Muscle of back (tissue), 13 donors: Measurements from ENCODE around the gene TNFSF15. TPM values are rescaled to one million over a fixed set of nuclear protein-coding genes. Genes with fewer than 3 reads are reported as not detected.

Experiments
- DNase-seq, 3 donors: peaks; one replicate each; pipeline versions ENCODE4 v3.0.0 to v3.0.0-alpha.2; 2013
- long read RNA-seq, 9 donors: transcript quantifications; one replicate each; lab custom pipeline, GENCODE V29; 2026
- polyA plus RNA-seq, 10 donors: library from polyadenylated mRNA; unstranded; fragments of 120-200 nt; gene quantifications; one replicate each; pipeline ENCODE4 v1.2.1, GENCODE V29; 2013; ENCODE audit not compliant: insufficient read length in 10 of 10

Gene TNFSF15
- under 1 TPM; 0.11 to 0.39 (median 0.17) TPM for polyA plus RNA-seq
- long read RNA-seq, donor 1: 0 reads
- long read RNA-seq, donor 2: 0 reads
- long read RNA-seq, donor 3: 0 reads
- long read RNA-seq, donor 4: 0 reads
- long read RNA-seq, donor 5: 0 reads
- long read RNA-seq, donor 6: 0 reads
- long read RNA-seq, donor 7: 0 reads
- long read RNA-seq, donor 8: 0 reads
- long read RNA-seq, donor 9: 0 reads

- DNase-seq: peak in 2 of 3 donors; percentile 37 to 56
Observed at GRCh38 chr9:114805670-114806525, at the start of gene TNFSF15. TSS of gene TNFSF15 (minus strand) at chr9:114806039. CDS start at chr9:114806012, 27 bp downstream.

- DNase-seq: no peak
Observed at GRCh38 chr9:114855488-114855887, 49.6 kb upstream of the TNFSF15 start.

GRCh38 chr9:114854736-114855355 lies 49.0 kb upstream of the TNFSF15 start:
- DNase-seq: no peak

- no peak for DNase-seq
Observed at GRCh38 chr9:114853071-114853855, 47.4 kb upstream of the TNFSF15 start.

- DNase-seq: peak; percentile 14 to 74 (median 52)
Observed at GRCh38 chr9:114852050-114852594, 46.3 kb upstream of the TNFSF15 start.

- DNase-seq: no peak
Observed at GRCh38 chr9:114851306-114851705, 45.5 kb upstream of the TNFSF15 start.

GRCh38 chr9:114850871-114851270 lies 45.0 kb upstream of the TNFSF15 start:
- DNase-seq: no peak

GRCh38 chr9:114849450-114849849 lies 43.6 kb upstream of the TNFSF15 start:
- DNase-seq: peak in 2 of 3 donors; percentile 39 to 58

GRCh38 chr9:114847492-114848417 lies 41.9 kb upstream of the TNFSF15 start:
- DNase-seq: no peak

GRCh38 chr9:114845373-114845772 lies 39.5 kb upstream of the TNFSF15 start:
- no peak for DNase-seq

- DNase-seq: no peak
Observed at GRCh38 chr9:114844766-114845165, 38.9 kb upstream of the TNFSF15 start.

- DNase-seq: no peak
Observed at GRCh38 chr9:114837923-114838322, 32.1 kb upstream of the TNFSF15 start.

GRCh38 chr9:114836769-114837168 lies 30.9 kb upstream of the TNFSF15 start:
- DNase-seq: no peak

- no peak for DNase-seq
Observed at GRCh38 chr9:114834386-114834785, 28.5 kb upstream of the TNFSF15 start.

- DNase-seq: no peak
Observed at GRCh38 chr9:114830546-114830945, 24.7 kb upstream of the TNFSF15 start.

- DNase-seq: no peak
Observed at GRCh38 chr9:114829574-114830440, 24.0 kb upstream of the TNFSF15 start.

GRCh38 chr9:114828303-114828650 lies 22.4 kb upstream of the TNFSF15 start:
- DNase-seq: no peak

GRCh38 chr9:114827641-114828302 lies 21.9 kb upstream of the TNFSF15 start:
- no peak for DNase-seq

- no peak for DNase-seq
Observed at GRCh38 chr9:114826431-114826830, 20.6 kb upstream of the TNFSF15 start.
